ENCODE data around the gene ENPEP.
"Not testable (repeated sequence)": the region's sequence is repeated elsewhere in the genome, so short reads cannot be mapped to it uniquely, and the experiment has no call there.

ENPEP gene

GRCh38 chr4:110516106-110516922, 40.4 kb downstream of the ENPEP start:
- DNase-seq (ENCODE audit: low spot score): peak; percentile 84

GRCh38 chr4:110518889-110519490, 43.0 kb downstream of the ENPEP start:
- peak; percentile 59 for DNase-seq (ENCODE audit: low spot score)

GRCh38 chr4:110520886-110521285, 44.9 kb downstream of the ENPEP start:
- DNase-seq (ENCODE audit: low spot score): no peak

GRCh38 chr4:110526589-110526988, 50.6 kb downstream of the ENPEP start:
- DNase-seq (ENCODE audit: low spot score): no peak

GRCh38 chr4:110527156-110527555, 51.2 kb downstream of the ENPEP start:
- no peak for DNase-seq (ENCODE audit: low spot score)

- DNase-seq (ENCODE audit: low spot score): no peak
Observed at GRCh38 chr4:110532901-110533589, 57.1 kb downstream of the ENPEP start.

- DNase-seq (ENCODE audit: low spot score): peak; percentile 8
Observed at GRCh38 chr4:110533590-110533910, 57.6 kb downstream of the ENPEP start.

- DNase-seq (ENCODE audit: low spot score): peak; percentile 35
Observed at GRCh38 chr4:110533940-110534339, 58.0 kb downstream of the ENPEP start.

GRCh38 chr4:110540581-110540980, 64.6 kb downstream of the ENPEP start:
- DNase-seq (ENCODE audit: low spot score): no peak

- DNase-seq (ENCODE audit: low spot score): no peak
Observed at GRCh38 chr4:110540982-110541451, 65.1 kb downstream of the ENPEP start.

- DNase-seq (ENCODE audit: low spot score): no peak
Observed at GRCh38 chr4:110543577-110543976, 67.6 kb downstream of the ENPEP start.

- DNase-seq (ENCODE audit: low spot score): no peak
Observed at GRCh38 chr4:110544594-110544993, 68.6 kb downstream of the ENPEP start.

- DNase-seq (ENCODE audit: low spot score): no peak
Observed at GRCh38 chr4:110550260-110550659, 74.3 kb downstream of the ENPEP start.

- no peak for DNase-seq (ENCODE audit: low spot score)
Observed at GRCh38 chr4:110553197-110553596, 77.2 kb downstream of the ENPEP start.

GRCh38 chr4:110567214-110567613, 91.3 kb downstream of the ENPEP start:
- DNase-seq (ENCODE audit: low spot score): no peak

GRCh38 chr4:110576696-110577095, 100.7 kb downstream of the ENPEP start:
- DNase-seq (ENCODE audit: low spot score): not testable (repeated sequence)

GRCh38 chr4:110586131-110586850, 110.3 kb downstream of the ENPEP start:
- DNase-seq (ENCODE audit: low spot score): peak; percentile 62

- DNase-seq (ENCODE audit: low spot score): no peak
Observed at GRCh38 chr4:110587666-110588285, 111.8 kb downstream of the ENPEP start.

- DNase-seq (ENCODE audit: low spot score): peak; percentile 24
Observed at GRCh38 chr4:110589297-110589696, 113.3 kb downstream of the ENPEP start.

- DNase-seq (ENCODE audit: low spot score): no peak
Observed at GRCh38 chr4:110595583-110595982, 119.6 kb downstream of the ENPEP start.

- DNase-seq (ENCODE audit: low spot score): no peak
Observed at GRCh38 chr4:110596431-110596830, 120.5 kb downstream of the ENPEP start.

GRCh38 chr4:110597582-110597981, 121.6 kb downstream of the ENPEP start:
- no peak for DNase-seq (ENCODE audit: low spot score)

Data from NAMALWA (cell line).